ENCODE data around the gene POLD4.

The POLD4 gene

GRCh38 chr11:67310246-67311050, 42.9 kb downstream of the POLD4 start:
- ATAC-seq (no peak), DNase-seq (ENCODE audit: low spot score in 2 of 2) (no peak)
- peaks cover 39% of the 10 kb centered on the region for H3K4me1 Mint-ChIP-seq
- H3K27ac Mint-ChIP-seq, result peak overlapping the region; percentile 89
- H3K4me3 Mint-ChIP-seq, result no peak overlapping the region
- H3K9me3 Mint-ChIP-seq, result no peaks in the 10 kb centered on the region
- H3K36me3 Mint-ChIP-seq, result no peaks in the 10 kb centered on the region

DNA sequence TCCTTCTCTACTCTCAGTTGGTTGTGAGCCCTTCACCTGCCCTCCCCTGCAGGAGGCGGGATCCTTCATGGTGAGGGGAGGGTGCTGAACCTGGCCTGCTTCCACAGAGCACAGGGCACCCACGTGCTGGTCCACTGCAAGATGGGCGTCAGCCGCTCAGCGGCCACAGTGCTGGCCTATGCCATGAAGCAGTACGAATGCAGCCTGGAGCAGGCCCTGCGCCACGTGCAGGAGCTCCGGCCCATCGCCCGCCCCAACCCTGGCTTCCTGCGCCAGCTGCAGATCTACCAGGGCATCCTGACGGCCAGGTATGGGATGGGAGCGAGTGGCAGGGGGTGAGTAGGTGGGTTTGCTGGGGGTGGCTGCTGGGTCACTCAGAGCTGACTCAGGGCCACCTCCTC, 43.7 kb downstream of the POLD4 start:
- DNase-seq (ENCODE audit: low spot score in 2 of 2), result no peak
- Mint-ChIP-seq H3K4me1 (peaks cover 42% of the 10 kb centered on the region), H3K4me3 (no peak overlapping the region), H3K27ac (peak overlapping the region; percentile 32), H3K36me3 (no peaks in the 10 kb centered on the region), H3K9me3 (no peaks in the 10 kb centered on the region)
- ATAC-seq, result no peak

DNA sequence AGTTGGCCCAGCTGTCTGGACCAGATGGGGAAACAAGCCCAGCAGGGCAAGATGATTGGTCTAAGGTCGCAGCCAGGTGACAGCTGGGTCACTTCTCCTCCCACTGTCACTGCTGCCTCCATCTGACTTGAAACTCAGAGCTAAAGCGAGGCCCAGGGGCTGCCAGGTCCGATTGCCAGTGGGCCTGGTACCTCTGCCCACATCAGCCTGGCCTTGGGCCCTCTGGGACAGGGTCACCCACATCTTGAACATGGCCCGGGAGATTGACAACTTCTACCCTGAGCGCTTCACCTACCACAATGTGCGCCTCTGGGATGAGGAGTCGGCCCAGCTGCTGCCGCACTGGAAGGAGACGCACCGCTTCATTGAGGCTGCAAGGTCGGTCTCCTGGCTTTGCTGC, 44.2 kb downstream of the POLD4 start:
- Mint-ChIP-seq H3K27ac (no peak overlapping the region), H3K4me3 (no peak overlapping the region), H3K4me1 (peaks cover 43% of the 10 kb centered on the region), H3K9me3 (no peaks in the 10 kb centered on the region), H3K36me3 (no peaks in the 10 kb centered on the region)
- ATAC-seq (no peak), DNase-seq (ENCODE audit: low spot score in 2 of 2) (no peak)

- DNase-seq (ENCODE audit: low spot score in 2 of 2), result no peak
- Mint-ChIP-seq H3K36me3 (no peaks in the 10 kb centered on the region), H3K27ac (peak overlapping the region; percentile 61), H3K9me3 (no peaks in the 10 kb centered on the region), H3K4me3 (no peak overlapping the region), H3K4me1 (peaks cover 36% of the 10 kb centered on the region)
- no peak for ATAC-seq
Measured at GRCh38 chr11:67308031-67308866, 45.1 kb downstream of the POLD4 start.

DNA sequence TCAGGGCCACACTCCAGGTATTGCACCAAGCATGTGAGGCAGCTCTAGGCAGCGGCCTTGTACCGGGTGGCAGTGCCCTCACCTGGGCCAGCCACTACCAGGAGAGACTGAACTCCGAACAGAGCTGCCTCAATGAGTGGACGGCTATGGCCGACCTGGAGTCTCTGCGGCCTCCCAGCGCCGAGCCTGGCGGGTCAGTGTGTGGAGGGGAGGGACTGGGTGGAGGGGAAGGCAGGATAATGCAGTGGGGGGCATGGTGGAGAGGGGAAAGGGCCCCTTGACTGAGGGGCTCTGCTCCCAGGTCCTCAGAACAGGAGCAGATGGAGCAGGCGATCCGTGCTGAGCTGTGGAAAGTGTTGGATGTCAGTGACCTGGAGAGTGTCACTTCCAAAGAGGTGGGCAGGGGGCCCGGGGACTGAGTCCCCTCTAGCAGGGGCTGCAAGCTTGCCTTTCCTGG, 45.8 kb downstream of the POLD4 start:
- no peak overlapping the region for H3K4me3 Mint-ChIP-seq
- H3K27ac Mint-ChIP-seq, result peak overlapping the region; percentile 61
- no peaks in the 10 kb centered on the region for H3K9me3 Mint-ChIP-seq
- H3K4me1 Mint-ChIP-seq, result peaks cover 34% of the 10 kb centered on the region
- ATAC-seq (no peak), DNase-seq (ENCODE audit: low spot score in 2 of 2) (no peak)
- H3K36me3 Mint-ChIP-seq, result peaks cover 6% of the 10 kb centered on the region

GRCh38 chr11:67306769-67307544, 46.4 kb downstream of the POLD4 start:
- no peak for DNase-seq (ENCODE audit: low spot score in 2 of 2)
- Mint-ChIP-seq H3K4me3 (no peak overlapping the region), H3K4me1 (peaks cover 34% of the 10 kb centered on the region), H3K9me3 (no peaks in the 10 kb centered on the region), H3K36me3 (peaks cover 12% of the 10 kb centered on the region), H3K27ac (peak overlapping the region; percentile 29)
- ATAC-seq, result no peak

- Mint-ChIP-seq H3K36me3 (peaks cover 27% of the 10 kb centered on the region), H3K4me3 (peak overlapping the region; percentile 52), H3K27ac (no peak overlapping the region), H3K4me1 (peaks cover 20% of the 10 kb centered on the region), H3K9me3 (no peaks in the 10 kb centered on the region)
- ATAC-seq (no peak), DNase-seq (ENCODE audit: low spot score in 2 of 2) (no peak)
Measured at GRCh38 chr11:67304511-67305113, 48.7 kb downstream of the POLD4 start.

DNA sequence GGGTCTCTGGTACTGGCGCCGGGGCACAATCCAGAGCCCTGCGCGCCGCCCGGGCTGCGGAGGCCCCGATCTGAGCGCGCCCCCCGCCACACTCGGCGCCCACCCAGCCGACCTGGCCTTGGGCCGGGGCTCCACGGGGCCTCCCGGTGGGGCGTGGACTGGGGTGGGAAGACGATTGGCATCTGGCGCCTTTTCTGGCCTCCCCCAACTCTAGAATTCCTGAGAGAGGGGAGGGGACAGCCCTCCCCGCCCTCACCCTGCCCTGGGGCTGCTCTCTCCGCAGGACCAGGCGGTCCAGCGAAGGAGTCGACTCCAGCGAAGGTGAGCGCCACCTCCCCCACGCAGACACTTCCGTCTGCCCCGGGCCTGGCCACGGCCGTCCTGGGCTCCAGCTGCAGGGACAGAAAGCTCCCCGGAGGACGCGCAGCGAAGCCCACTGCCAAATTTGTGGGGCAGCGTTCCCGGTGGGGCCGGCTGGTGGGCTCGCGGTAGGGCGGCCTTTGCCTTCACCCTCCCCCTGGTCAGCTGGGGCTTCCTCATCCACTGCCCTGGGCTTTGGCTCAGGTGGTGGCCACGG, 49.4 kb downstream of the POLD4 start:
- H3K27ac Mint-ChIP-seq, result no peak overlapping the region
- ATAC-seq, result peak; percentile 55
- H3K9me3 Mint-ChIP-seq, result no peaks in the 10 kb centered on the region
- DNase-seq (ENCODE audit: low spot score in 2 of 2), result no peak
- peaks cover 33% of the 10 kb centered on the region for H3K36me3 Mint-ChIP-seq
- peaks cover 20% of the 10 kb centered on the region for H3K4me1 Mint-ChIP-seq
- H3K4me3 Mint-ChIP-seq, result peak overlapping the region; percentile 52

DNA sequence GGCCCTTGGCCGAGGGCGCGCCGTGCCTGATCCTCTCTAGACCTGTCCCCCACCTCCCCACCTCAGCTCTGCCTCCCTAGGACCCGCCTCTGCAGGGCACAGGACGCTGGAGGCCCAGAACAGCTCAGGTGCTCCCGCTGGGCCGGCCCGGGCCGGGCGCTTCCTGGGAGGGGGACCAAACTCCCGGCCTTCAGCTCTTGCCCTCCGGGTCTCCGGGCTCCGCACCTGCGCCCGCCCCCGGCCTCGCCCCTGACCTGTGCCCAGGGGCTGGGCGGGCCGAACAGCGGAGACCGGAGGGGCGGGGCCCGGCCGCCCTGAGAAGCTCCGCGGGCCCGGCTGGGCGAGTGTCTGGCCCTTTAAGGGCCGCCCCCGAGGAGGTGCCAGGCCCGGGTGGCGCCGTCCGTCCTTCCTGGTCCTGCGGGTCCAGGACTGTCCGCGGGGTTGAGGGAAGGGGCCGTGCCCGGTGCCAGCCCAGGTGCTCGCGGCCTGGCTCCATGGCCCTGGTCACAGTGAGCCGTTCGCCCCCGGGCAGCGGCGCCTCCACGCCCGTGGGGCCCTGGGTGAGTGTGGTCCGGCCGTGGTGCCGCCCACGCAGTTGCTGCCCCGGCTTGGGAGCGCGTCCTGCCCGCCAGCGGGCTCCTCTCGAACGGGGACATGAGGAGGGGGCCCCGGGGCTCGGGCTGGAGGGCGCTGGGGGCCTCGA, 50.1 kb downstream of the POLD4 start, which contains the start of gene SSH3:
Gene SSH3, plus strand, starts transcription at position 399 of the 703 bp plus-strand sequence. Its CDS starts 96 bp downstream, at position 495.
- peak within 1 kb of the TSS; percentile 52 for H3K4me3 Mint-ChIP-seq

GRCh38 chr11:67302571-67303131, 50.7 kb downstream of the POLD4 start:
- DNase-seq (ENCODE audit: low spot score in 2 of 2), result no peak
- no peak for ATAC-seq
- peaks cover 28% of the 10 kb centered on the region for H3K4me1 Mint-ChIP-seq
- H3K9me3 Mint-ChIP-seq, result no peaks in the 10 kb centered on the region
- peak overlapping the region; percentile 52 for H3K4me3 Mint-ChIP-seq
- peaks cover 46% of the 10 kb centered on the region for H3K36me3 Mint-ChIP-seq
- H3K27ac Mint-ChIP-seq, result peak overlapping the region; percentile 52

More for the DNA sequence above, 50.1 kb downstream of the POLD4 start, which contains the start of gene SSH3:
- ATAC-seq, result peak; percentile 86
- Mint-ChIP-seq H3K27ac (peak within 1 kb of the TSS; percentile 52), H3K36me3 (peaks cover 40% of the 10 kb centered on the region), H3K4me1 (peaks cover 26% of the 10 kb centered on the region), H3K9me3 (no peaks in the 10 kb centered on the region)
- DNase-seq (ENCODE audit: low spot score in 2 of 2), result peak in 1 of 2 donors; percentile 82

GRCh38 chr11:67301951-67302516, 51.3 kb downstream of the POLD4 start:
- Mint-ChIP-seq H3K36me3 (peaks cover 52% of the 10 kb centered on the region), H3K4me3 (peak overlapping the region; percentile 52), H3K4me1 (peaks cover 28% of the 10 kb centered on the region), H3K27ac (peak overlapping the region; percentile 52), H3K9me3 (peaks cover under 1% of the 10 kb centered on the region)
- no peak for DNase-seq (ENCODE audit: low spot score in 2 of 2)
- ATAC-seq, result no peak

GRCh38 chr11:67301313-67301921, 51.9 kb downstream of the POLD4 start:
- DNase-seq (ENCODE audit: low spot score in 2 of 2) (no peak), ATAC-seq (no peak)
- peaks cover 28% of the 10 kb centered on the region for H3K4me1 Mint-ChIP-seq
- H3K4me3 Mint-ChIP-seq, result no peak overlapping the region
- H3K36me3 Mint-ChIP-seq, result peaks cover 58% of the 10 kb centered on the region
- peaks cover 4% of the 10 kb centered on the region for H3K9me3 Mint-ChIP-seq
- H3K27ac Mint-ChIP-seq, result no peak overlapping the region
